Vagina (tissue), 2 donors: ENCODE measurements around the gene CHAF1A. TPM values are rescaled to one million over a fixed set of nuclear protein-coding genes. Genes with fewer than 3 reads are reported as not detected.
A peak's percentile ranks its signal among the peaks of the same experiment; 100 is the strongest.

Experiments
- DNase-seq, 2 donors: peaks; one replicate each; pipeline ENCODE4 v3.0.0-alpha.2; 2017; ENCODE audit errors: extremely low spot score in 2 of 2
- H3K27ac ChIP-seq: fragments of 200-600 bp; sonication (generic); one replicate; pipeline ENCODE4 v1.5.1; 2019
- H3K27me3 ChIP-seq: fragments of 200-600 bp; sonication (generic); one replicate; pipeline ENCODE4 v1.5.1; 2019
- H3K36me3 ChIP-seq, 2 donors: fragments of 200-600 bp; sonication (generic); one replicate each; pipeline ENCODE4 v1.5.1; 2017 to 2019
- H3K4me1 ChIP-seq: fragments of 200-600 bp; sonication (generic); one replicate; pipeline ENCODE4 v1.5.1; 2019
- H3K4me3 ChIP-seq, 2 donors: fragments of 200-600 bp; sonication (generic); 1 replicate in 1 of 2; 2 replicates in 1 of 2; pipeline ENCODE4 v1.5.1; 2016 to 2019
- H3K9me3 ChIP-seq: fragments of 200-600 bp; sonication (generic); one replicate; pipeline ENCODE4 v1.5.1; 2019
- CTCF ChIP-seq, 3 experiments: fragments of 450-650 bp in 2 of 3; fragments of 200-600 bp in 1 of 3; sonication (generic) in 1 of 3; IDR thresholded peaks; one replicate each; pipeline ENCODE4 v1.5.1; 2017 to 2019; ENCODE audit warnings: antibody characterized with exemption in 3 of 3, mild to moderate bottlenecking in 2 of 3, moderate library complexity in 2 of 3
- POLR2A ChIP-seq, 2 donors: fragments of 450-650 bp; IDR thresholded peaks; one replicate each; pipeline ENCODE4 v1.6.1; 2017; ENCODE audit warnings: antibody characterized with exemption in 2 of 2, mild to moderate bottlenecking in 2 of 2, moderate library complexity in 2 of 2
- POLR2AphosphoS5 ChIP-seq, 2 donors: sonication (generic); formaldehyde crosslinking; IDR thresholded peaks; one replicate each; pipeline ENCODE4 v1.9.0; 2017; ENCODE audit warnings: antibody characterized with exemption in 2 of 2, mild to moderate bottlenecking in 2 of 2, low read depth in 1 of 2; ENCODE audit not compliant: insufficient read depth in 1 of 2
- intact Hi-C: fragments of 100-400 bp; cut with DNase I; formaldehyde crosslinking; loops from one replicate; pipeline ENCODE4 v1.15.1; 2023
- total RNA-seq: library from RNA; depleted of rRNA; stranded (reverse); fragments of >200 nt; gene quantifications from one replicate; pipeline ENCODE4 v1.2.3, GENCODE V29; 2016

CHAF1A gene
- total RNA-seq, 1 donor from 2014 or later = 21.4 TPM

- H3K27ac ChIP-seq = no peak overlapping the region
- no peak for DNase-seq
- H3K4me3 ChIP-seq = no peak overlapping the region
- no peaks in the 10 kb centered on the region for H3K9me3 ChIP-seq
- TF ChIP-seq POLR2AphosphoS5 (IDR thresholded peaks at IDR 0.05; ENCODE audit: insufficient read depth in 1 of 2, low read depth in 1 of 2) = no peak
- no peak for TF ChIP-seq CTCF (IDR thresholded peaks at IDR 0.05)
- TF ChIP-seq POLR2A (IDR thresholded peaks at IDR 0.05) = no peak
- peaks cover 11% of the 10 kb centered on the region for H3K4me1 ChIP-seq
- H3K27me3 ChIP-seq = no peaks in the 10 kb centered on the region
- peaks cover 0 to 52% of the 10 kb centered on the region in 2 donors for H3K36me3 ChIP-seq
- intact Hi-C loops = no loop called here
These were observed 44.3 kb downstream of the CHAF1A start for GRCh38 chr19:4446704-4447200.

- no peaks in the 10 kb centered on the region for H3K9me3 ChIP-seq
- no peak overlapping the region for H3K27ac ChIP-seq
- H3K27me3 ChIP-seq = no peaks in the 10 kb centered on the region
- DNase-seq = no peak
- H3K36me3 ChIP-seq = peaks cover 0 to 60% of the 10 kb centered on the region in 2 donors
- peaks cover 11% of the 10 kb centered on the region for H3K4me1 ChIP-seq
- no peak overlapping the region for H3K4me3 ChIP-seq
- intact Hi-C loops = no loop called here
- TF ChIP-seq POLR2AphosphoS5 (IDR thresholded peaks at IDR 0.05; ENCODE audit: insufficient read depth in 1 of 2, low read depth in 1 of 2) = no peak
- TF ChIP-seq POLR2A (IDR thresholded peaks at IDR 0.05) = no peak
- no peak for TF ChIP-seq CTCF (IDR thresholded peaks at IDR 0.05)
These were observed 45.1 kb downstream of the CHAF1A start for GRCh38 chr19:4447327-4448146.

- DNase-seq = no peak
- no peaks in the 10 kb centered on the region for H3K9me3 ChIP-seq
- H3K27me3 ChIP-seq = no peaks in the 10 kb centered on the region
- intact Hi-C loops = no loop called here
- H3K27ac ChIP-seq = peak overlapping the region; percentile 60
- no peak overlapping the region for H3K4me3 ChIP-seq
- TF ChIP-seq POLR2A (IDR thresholded peaks at IDR 0.05) = no peak
- TF ChIP-seq CTCF (IDR thresholded peaks at IDR 0.05) = no peak
- TF ChIP-seq POLR2AphosphoS5 (IDR thresholded peaks at IDR 0.05; ENCODE audit: insufficient read depth in 1 of 2, low read depth in 1 of 2) = no peak
- peaks cover 11% of the 10 kb centered on the region for H3K4me1 ChIP-seq
- H3K36me3 ChIP-seq = peaks cover 0 to 68% of the 10 kb centered on the region in 2 donors
These were observed 45.9 kb downstream of the CHAF1A start for GRCh38 chr19:4448147-4448985.

GRCh38 chr19:4449022-4449638, 46.7 kb downstream of the CHAF1A start:
- Histone ChIP-seq H3K36me3 (peaks cover 0 to 70% of the 10 kb centered on the region in 2 donors), H3K9me3 (no peaks in the 10 kb centered on the region), H3K4me3 (no peak overlapping the region), H3K27me3 (no peaks in the 10 kb centered on the region), H3K27ac (peak overlapping the region; percentile 60), H3K4me1 (peaks cover 15% of the 10 kb centered on the region)
- intact Hi-C loops = no loop called here
- no peak for DNase-seq
- TF ChIP-seq POLR2AphosphoS5 (IDR thresholded peaks at IDR 0.05; ENCODE audit: insufficient read depth in 1 of 2, low read depth in 1 of 2) = peak; percentile 9 to 40
- TF ChIP-seq CTCF (IDR thresholded peaks at IDR 0.05) = no peak
- no peak for TF ChIP-seq POLR2A (IDR thresholded peaks at IDR 0.05)
